CD4-positive, alpha-beta T cell (primary cell): Measurements from ENCODE around the gene CXCL6. TPM values are rescaled to one million over a fixed set of nuclear protein-coding genes. Genes with fewer than 3 reads are reported as not detected.

Source experiments
- ATAC-seq: fragments of 200-7000 bp; cut with Tn5 transposase; one replicate; pipeline ENCODE4 v1.10.0; 2022; ENCODE audit warnings: mild to moderate bottlenecking; ENCODE audit not compliant: poor library complexity
- CTCF ChIA-PET: fragments of 350-600 bp; sonication (Branson Sonifier 250); formaldehyde crosslinking; loops from one replicate; lab custom pipeline; 2021; ENCODE audit warnings: antibody characterized with exemption, inconsistent platforms; lab: Charles Lee
- POLR2A ChIA-PET: fragments of 350-600 bp; sonication (Branson Sonifier 250); formaldehyde crosslinking; loops from one replicate; lab custom pipeline; 2021; ENCODE audit warnings: antibody characterized with exemption, inconsistent platforms; lab: Charles Lee
- DNase-seq, 14 experiments: peaks; one replicate each; pipeline ENCODE4 v3.0.0-alpha.2; 2013 to 2020; ENCODE audit warnings: mixed read lengths in 2 of 14
- H3K27ac ChIP-seq, 2 donors: one replicate each; pipeline versions ENCODE4 v1.5.1 to v1.7.0; 2013; ENCODE audit warnings: low read length in 2 of 2, low read depth in 1 of 2, mild to moderate bottlenecking in 1 of 2
- H3K27me3 ChIP-seq, 2 experiments: 1 replicate in 1 of 2; 2 replicates in 1 of 2; pipeline versions ENCODE4 v1.6.1 to v1.7.0; 2013; ENCODE audit warnings: low read length in 2 of 2, control low read depth in 1 of 2, mild to moderate bottlenecking in 1 of 2, moderate library complexity in 1 of 2; ENCODE audit not compliant: insufficient read depth in 2 of 2, control insufficient read depth in 1 of 2
- H3K36me3 ChIP-seq: one replicate; pipeline ENCODE4 v1.6.1; 2013; ENCODE audit warnings: low read length, control low read depth; ENCODE audit not compliant: insufficient read depth
- H3K4me1 ChIP-seq: one replicate; pipeline ENCODE4 v1.6.1; 2013; ENCODE audit warnings: low read length, control low read depth; ENCODE audit not compliant: insufficient read depth
- H3K4me3 ChIP-seq: one replicate; pipeline ENCODE4 v1.5.1; 2013; ENCODE audit warnings: mild to moderate bottlenecking, low read length, moderate library complexity
- H3K9me3 ChIP-seq, 2 experiments: 1 replicate in 1 of 2; 2 replicates in 1 of 2; pipeline versions ENCODE4 v1.6.1 to v1.7.0; 2013; ENCODE audit warnings: low read length in 2 of 2, mild to moderate bottlenecking in 2 of 2, control low read depth in 1 of 2, moderate library complexity in 1 of 2; ENCODE audit not compliant: control insufficient read depth in 1 of 2, insufficient read depth in 1 of 2
- H3K27ac Mint-ChIP-seq: one replicate; pipeline ENCODE4 v1.8.0; 2020; ENCODE audit warnings: mixed read lengths
- H3K27me3 Mint-ChIP-seq: one replicate; pipeline ENCODE4 v1.8.0; 2021; ENCODE audit warnings: mixed read lengths
- H3K36me3 Mint-ChIP-seq: one replicate; pipeline ENCODE4 v1.8.0; 2021; ENCODE audit warnings: low read depth, mixed read lengths
- H3K4me1 Mint-ChIP-seq: one replicate; pipeline ENCODE4 v1.8.0; 2021; ENCODE audit warnings: low read depth, mixed read lengths
- H3K4me3 Mint-ChIP-seq: one replicate; pipeline ENCODE4 v1.8.0; 2020; ENCODE audit warnings: mild to moderate bottlenecking, mixed read lengths
- H3K9me3 Mint-ChIP-seq: one replicate; pipeline ENCODE4 v1.8.0; 2020; ENCODE audit warnings: mixed read lengths
- intact Hi-C, 2 experiments: fragments of 100-400 bp; cut with DNase I in 1 of 2; cut with micrococcal nuclease in 1 of 2; formaldehyde crosslinking; loops; one replicate each; pipeline versions ENCODE4 v1.15.1 to v1.9.0; 2023 to 2025; cut with DNase I, micrococcal nuclease
- total RNA-seq, 174 experiments: library from RNA in 2 of 174; stranded (reverse) in 2 of 174; gene quantifications; one replicate each; pipeline ENCODE4 v1.2.3 and lab custom pipeline; 2021 to 2026
- TF ChIP-seq, protein P1 (sequence below): fragments of 200-600 bp; IDR thresholded peaks from one replicate; pipeline ENCODE4 v1.8.0; 2022; ENCODE audit warnings: antibody characterized with exemption, mild to moderate bottlenecking

Gene CXCL6
- total RNA-seq, 2 experiments from 2014 or later, result not detected

DNA sequence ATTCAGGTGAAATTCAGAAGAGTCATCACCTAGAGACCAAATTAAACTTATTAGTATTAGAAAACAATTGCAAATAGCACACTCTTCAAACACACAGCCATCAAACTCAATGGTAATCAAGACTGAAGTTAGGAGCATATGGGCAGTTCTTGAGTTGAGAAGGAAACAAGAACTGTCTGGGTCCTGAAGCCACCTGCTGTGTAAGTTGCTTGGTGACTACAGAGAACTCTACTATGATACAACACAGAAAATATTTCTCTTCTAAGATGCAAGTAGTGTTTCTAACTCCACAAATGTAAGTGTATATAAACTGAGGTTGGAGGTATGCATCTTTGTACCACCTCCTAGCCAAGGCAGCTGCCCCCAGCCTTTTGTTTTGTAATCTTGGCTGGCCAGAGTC, 16.3 kb downstream of the CXCL6 start:
- no peaks in the 10 kb centered on the region for H3K4me1 Mint-ChIP-seq
- H3K4me1 ChIP-seq, result no peaks in the 10 kb centered on the region
- H3K4me3 Mint-ChIP-seq, result no peak overlapping the region
- no peaks in the 10 kb centered on the region for H3K36me3 ChIP-seq
- H3K27me3 Mint-ChIP-seq, result peaks cover 10% of the 10 kb centered on the region
- DNase-seq, result no peak
- H3K4me3 ChIP-seq, result no peak overlapping the region
- intact Hi-C loops, result no loop called here
- H3K27me3 ChIP-seq, result no peaks in the 10 kb centered on the region
- TF ChIP-seq, protein P1, sequence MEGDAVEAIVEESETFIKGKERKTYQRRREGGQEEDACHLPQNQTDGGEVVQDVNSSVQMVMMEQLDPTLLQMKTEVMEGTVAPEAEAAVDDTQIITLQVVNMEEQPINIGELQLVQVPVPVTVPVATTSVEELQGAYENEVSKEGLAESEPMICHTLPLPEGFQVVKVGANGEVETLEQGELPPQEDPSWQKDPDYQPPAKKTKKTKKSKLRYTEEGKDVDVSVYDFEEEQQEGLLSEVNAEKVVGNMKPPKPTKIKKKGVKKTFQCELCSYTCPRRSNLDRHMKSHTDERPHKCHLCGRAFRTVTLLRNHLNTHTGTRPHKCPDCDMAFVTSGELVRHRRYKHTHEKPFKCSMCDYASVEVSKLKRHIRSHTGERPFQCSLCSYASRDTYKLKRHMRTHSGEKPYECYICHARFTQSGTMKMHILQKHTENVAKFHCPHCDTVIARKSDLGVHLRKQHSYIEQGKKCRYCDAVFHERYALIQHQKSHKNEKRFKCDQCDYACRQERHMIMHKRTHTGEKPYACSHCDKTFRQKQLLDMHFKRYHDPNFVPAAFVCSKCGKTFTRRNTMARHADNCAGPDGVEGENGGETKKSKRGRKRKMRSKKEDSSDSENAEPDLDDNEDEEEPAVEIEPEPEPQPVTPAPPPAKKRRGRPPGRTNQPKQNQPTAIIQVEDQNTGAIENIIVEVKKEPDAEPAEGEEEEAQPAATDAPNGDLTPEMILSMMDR, result no peak
- no peak overlapping the region for H3K27ac ChIP-seq
- no peaks in the 10 kb centered on the region for H3K36me3 Mint-ChIP-seq
- peaks cover 0 to 6% of the 10 kb centered on the region in 2 experiments for H3K9me3 ChIP-seq
- H3K27ac Mint-ChIP-seq, result no peak overlapping the region
- no peaks in the 10 kb centered on the region for H3K9me3 Mint-ChIP-seq
- ChIA-PET POLR2A (no interaction called here), CTCF (no interaction called here)
- no peak for ATAC-seq

- Histone ChIP-seq H3K4me3 (no peak within 1 kb of the TSS), H3K27me3 (no peaks in the 10 kb centered on the region), H3K27ac (no peak within 1 kb of the TSS), H3K9me3 (peaks cover 0 to 6% of the 10 kb centered on the region in 2 experiments), H3K36me3 (no peaks in the 10 kb centered on the region), H3K4me1 (no peaks in the 10 kb centered on the region)
- ATAC-seq, result no peak
- no peaks in the 10 kb centered on the region for H3K9me3 Mint-ChIP-seq
- H3K27ac Mint-ChIP-seq, result no peak within 1 kb of the TSS
- H3K4me3 Mint-ChIP-seq, result no peak within 1 kb of the TSS
- DNase-seq, result no peak
- H3K27me3 Mint-ChIP-seq, result peaks cover 10% of the 10 kb centered on the region
- intact Hi-C loops, result no loop called here
- H3K36me3 Mint-ChIP-seq, result no peaks in the 10 kb centered on the region
- no peaks in the 10 kb centered on the region for H3K4me1 Mint-ChIP-seq
- ChIA-PET CTCF (no interaction called here), POLR2A (no interaction called here)
- TF ChIP-seq, protein P1, result no peak
Measured at GRCh38 chr4:73853246-73853704, 16.8 kb downstream of the CXCL6 start, which contains the start of gene PF4V1. TSS of gene PF4V1 (plus strand) at chr4:73853296. CDS start at chr4:73853363, 67 bp downstream.

GRCh38 chr4:73853718-73854473, 17.4 kb downstream of the CXCL6 start:
- H3K4me3 ChIP-seq, result no peak overlapping the region
- no peak for ATAC-seq
- no peaks in the 10 kb centered on the region for H3K4me1 ChIP-seq
- ChIA-PET CTCF (no interaction called here), POLR2A (no interaction called here)
- no peak overlapping the region for H3K4me3 Mint-ChIP-seq
- no peaks in the 10 kb centered on the region for H3K9me3 Mint-ChIP-seq
- no peak for DNase-seq
- no peaks in the 10 kb centered on the region for H3K4me1 Mint-ChIP-seq
- H3K27ac Mint-ChIP-seq, result no peak overlapping the region
- intact Hi-C loops, result no loop called here
- no peaks in the 10 kb centered on the region for H3K36me3 Mint-ChIP-seq
- no peaks in the 10 kb centered on the region for H3K27me3 ChIP-seq
- peaks cover 10% of the 10 kb centered on the region for H3K27me3 Mint-ChIP-seq
- H3K27ac ChIP-seq, result no peak overlapping the region
- peaks cover 0 to 6% of the 10 kb centered on the region in 2 experiments for H3K9me3 ChIP-seq
- no peaks in the 10 kb centered on the region for H3K36me3 ChIP-seq
- TF ChIP-seq, protein P1, result no peak
